Caco-2 (cell line): Measurements from ENCODE around the gene GSDMA. TPM values are rescaled to one million over a fixed set of nuclear protein-coding genes. Genes with fewer than 3 reads are reported as not detected.
"Not testable (repeated sequence)": the region's sequence is repeated elsewhere in the genome, so short reads cannot be mapped to it uniquely, and the experiment has no call there.

Source experiments
- BruUV-seq: library from RNA; stranded (reverse); fragments of 400-500 nt; replicated peaks from 2 replicates; lab custom pipeline; 2021; lab: Mats Ljungman, UMichigan
- CTCF ChIA-PET: fragments of 300-600 bp; sonication (Branson Sonifier 250); formaldehyde crosslinking; loops from one replicate; lab custom pipeline; 2022; ENCODE audit warnings: antibody characterized with exemption; lab: Charles Lee
- POLR2A ChIA-PET: fragments of 300-600 bp; sonication (Branson Sonifier 250); formaldehyde crosslinking; loops from one replicate; lab custom pipeline; 2022; ENCODE audit warnings: antibody characterized with exemption; lab: Charles Lee
- DNase-seq, 2 experiments: peaks; one replicate each; pipeline versions ENCODE4 v3.0.0 to v3.0.0-alpha.2; 2020 to 2022
- H3K27me3 ChIP-seq: replicated peaks from 2 replicates; pipeline ENCODE4 v1.6.0; 2011; ENCODE audit warnings: low read length; ENCODE audit not compliant: control insufficient read depth, insufficient read depth
- H3K36me3 ChIP-seq: 2 replicates; pipeline ENCODE4 v1.5.1; 2011; ENCODE audit warnings: low read length; ENCODE audit not compliant: control insufficient read depth, insufficient read depth
- H3K4me1 ChIP-seq: fragments of 250-450 bp; sonication (Bioruptor Pico); 2 replicates; pipeline ENCODE4 v1.5.1; 2020; ENCODE audit warnings: mild to moderate bottlenecking
- H3K4me3 ChIP-seq: 2 replicates; pipeline ENCODE4 v1.5.1; 2011; ENCODE audit warnings: low read depth, mild to moderate bottlenecking, control low read depth, low read length
- H3K9me3 ChIP-seq: fragments of 250-450 bp; sonication (Bioruptor Pico); 2 replicates; pipeline ENCODE4 v1.5.1; 2020; ENCODE audit warnings: mild to moderate bottlenecking, moderate library complexity
- H3K27ac Mint-ChIP-seq: one replicate; pipeline ENCODE4 v1.8.0; 2022; ENCODE audit warnings: mixed read lengths; ENCODE audit not compliant: unreplicated experiment
- H3K27me3 Mint-ChIP-seq: one replicate; pipeline ENCODE4 v1.8.0; 2022; ENCODE audit warnings: mixed read lengths; ENCODE audit not compliant: insufficient read depth, unreplicated experiment
- H3K36me3 Mint-ChIP-seq: one replicate; pipeline ENCODE4 v1.8.0; 2022; ENCODE audit warnings: mild to moderate bottlenecking, mixed read lengths; ENCODE audit not compliant: insufficient read depth, unreplicated experiment
- H3K4me1 Mint-ChIP-seq: one replicate; pipeline ENCODE4 v1.8.0; 2022; ENCODE audit warnings: low read depth, mixed read lengths; ENCODE audit not compliant: unreplicated experiment
- H3K4me3 Mint-ChIP-seq: one replicate; pipeline ENCODE4 v1.8.0; 2022; ENCODE audit warnings: mild to moderate bottlenecking, moderate library complexity, mixed read lengths; ENCODE audit not compliant: unreplicated experiment
- H3K9me3 Mint-ChIP-seq: one replicate; pipeline ENCODE4 v1.8.0; 2022; ENCODE audit warnings: mixed read lengths; ENCODE audit not compliant: unreplicated experiment
- CTCF ChIP-seq, 2 experiments: fragments of 200-600 bp in 1 of 2; IDR thresholded peaks; 1 replicate in 1 of 2; 2 replicates in 1 of 2; pipeline versions ENCODE4 v1.5.1 to v1.8.0; 2011 to 2022; ENCODE audit warnings: antibody characterized with exemption in 1 of 2, control low read depth in 1 of 2, inconsistent platforms in 1 of 2, low read depth in 1 of 2, low read length in 1 of 2, mild to moderate bottlenecking in 1 of 2, moderate library complexity in 1 of 2; ENCODE audit not compliant: insufficient read depth in 1 of 2, severe bottlenecking in 1 of 2, unreplicated experiment in 1 of 2
- intact Hi-C: fragments of 100-400 bp; cut with micrococcal nuclease; formaldehyde crosslinking; loops from one replicate; pipeline ENCODE4 v1.10.0; 2022; ENCODE audit not compliant: unreplicated experiment
- total RNA-seq: library from RNA; stranded (reverse); gene quantifications from 2 replicates; pipeline ENCODE4 v1.2.3, GENCODE V29; 2022

The GSDMA gene
- total RNA-seq, 1 experiment from 2014 or later, result not detected

- intact Hi-C loops, result no loop called here
- CTCF ChIA-PET, result interaction anchor here (0.6 kb wide), 2 partner anchors 329 to 647 kb away, joined by 3 to 4 read pairs; no protein-coding TSS in a partner anchor
- H3K27me3 Mint-ChIP-seq, result no peaks in the 10 kb centered on the region
These were observed 34.7 kb downstream of the GSDMA start for GRCh38 chr17:39997543-39997942.

GRCh38 chr17:39999067-39999466 lies 36.3 kb downstream of the GSDMA start:
- Histone ChIP-seq H3K4me3 (no peak overlapping the region), H3K4me1 (no peaks in the 10 kb centered on the region), H3K27me3 (no peaks in the 10 kb centered on the region), H3K36me3 (no peaks in the 10 kb centered on the region), H3K9me3 (no peaks in the 10 kb centered on the region)
- H3K27ac Mint-ChIP-seq, result no peak overlapping the region
- no peak for DNase-seq
- no peaks in the 10 kb centered on the region for H3K4me1 Mint-ChIP-seq
- intact Hi-C loops, result no loop called here
- no peak for TF ChIP-seq CTCF (IDR thresholded peaks at IDR 0.05; ENCODE audit: insufficient read depth in 1 of 2, low read depth in 1 of 2, low read length in 1 of 2, severe bottlenecking in 1 of 2, unreplicated experiment in 1 of 2)
- H3K4me3 Mint-ChIP-seq, result no peak overlapping the region
- H3K36me3 Mint-ChIP-seq, result peaks cover 36% of the 10 kb centered on the region
- no peaks in the 10 kb centered on the region for H3K9me3 Mint-ChIP-seq
- H3K27me3 Mint-ChIP-seq, result no peaks in the 10 kb centered on the region
- BruUV-seq, result no TSS peak
- ChIA-PET POLR2A (no interaction called here), CTCF (no interaction called here)

More at GRCh38 chr17:39997543-39997942, 34.7 kb downstream of the GSDMA start:
- no peaks in the 10 kb centered on the region for H3K27me3 ChIP-seq
- Mint-ChIP-seq H3K4me3 (no peak overlapping the region), H3K27ac (no peak overlapping the region), H3K9me3 (no peaks in the 10 kb centered on the region), H3K4me1 (no peaks in the 10 kb centered on the region), H3K36me3 (peaks cover 51% of the 10 kb centered on the region)
- H3K36me3 ChIP-seq, result no peaks in the 10 kb centered on the region; the same call in 1 of the 2 replicates
- no peaks in the 10 kb centered on the region for H3K9me3 ChIP-seq
- H3K4me3 ChIP-seq, result no peak overlapping the region
- TSS peak; percentile 58 for BruUV-seq
- H3K4me1 ChIP-seq, result no peaks in the 10 kb centered on the region
- no peak for TF ChIP-seq CTCF (IDR thresholded peaks at IDR 0.05; ENCODE audit: insufficient read depth in 1 of 2, low read depth in 1 of 2, low read length in 1 of 2, severe bottlenecking in 1 of 2, unreplicated experiment in 1 of 2)
- POLR2A ChIA-PET, result no interaction called here
- DNase-seq, result no peak

DNA sequence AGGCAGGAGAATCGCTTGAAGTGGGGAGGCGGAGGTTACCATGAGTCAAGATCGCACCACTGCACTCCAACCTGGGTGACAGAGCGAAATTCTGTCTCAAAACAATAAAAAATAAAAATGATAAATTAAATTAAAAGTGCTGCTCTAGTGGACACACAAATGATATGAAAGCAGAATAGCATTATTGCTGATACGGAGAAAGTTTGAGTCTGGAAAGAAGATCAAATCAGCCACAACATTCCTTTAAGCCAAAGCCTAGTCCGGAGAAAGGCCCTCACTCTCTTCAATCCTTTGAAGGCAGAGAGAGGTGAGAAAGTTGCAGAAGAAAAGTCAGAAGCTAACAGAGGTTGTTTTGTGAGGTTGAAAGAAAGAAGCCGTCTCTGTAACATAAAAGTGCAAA lies 37.4 kb downstream of the GSDMA start:
- no peak overlapping the region for H3K4me3 Mint-ChIP-seq
- Histone ChIP-seq H3K4me3 (no peak overlapping the region), H3K36me3 (no peaks in the 10 kb centered on the region), H3K9me3 (0 out of 2 replicates have a peak, but pooled peaks cover 2% of the 10 kb centered on the region), H3K27me3 (no peaks in the 10 kb centered on the region), H3K4me1 (no peaks in the 10 kb centered on the region)
- DNase-seq, result no peak
- H3K27me3 Mint-ChIP-seq, result peaks cover 2% of the 10 kb centered on the region
- intact Hi-C loops, result no loop called here
- TF ChIP-seq CTCF (IDR thresholded peaks at IDR 0.05; ENCODE audit: insufficient read depth in 1 of 2, low read depth in 1 of 2, low read length in 1 of 2, severe bottlenecking in 1 of 2, unreplicated experiment in 1 of 2), result no peak
- CTCF ChIA-PET, result no interaction called here
- no peak overlapping the region for H3K27ac Mint-ChIP-seq
- H3K36me3 Mint-ChIP-seq, result peaks cover 26% of the 10 kb centered on the region
- BruUV-seq, result no TSS peak
- POLR2A ChIA-PET, result interaction anchor here (1.3 kb wide), 1 partner anchor 113 kb away, joined by 3 read pairs; no protein-coding TSS in a partner anchor
- H3K4me1 Mint-ChIP-seq, result no peaks in the 10 kb centered on the region
- no peaks in the 10 kb centered on the region for H3K9me3 Mint-ChIP-seq

DNA sequence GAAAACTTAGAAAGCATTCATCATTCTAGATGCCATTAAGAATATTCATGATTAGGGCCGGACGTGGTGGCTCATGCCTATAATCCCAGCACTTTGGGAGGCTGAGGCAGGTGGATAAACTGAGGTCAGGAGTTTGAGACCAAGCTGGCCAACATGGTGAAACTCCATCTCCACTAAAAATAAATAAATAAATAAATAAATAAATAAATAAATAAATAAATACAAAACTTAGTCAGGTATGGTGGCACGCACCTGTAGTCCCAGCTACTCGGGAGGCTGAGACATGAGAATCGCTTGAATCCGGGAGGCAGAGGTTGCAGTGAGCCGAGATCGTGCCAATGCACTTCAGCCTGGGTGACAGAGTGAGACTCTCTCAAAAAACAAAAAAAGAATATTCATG lies 38.5 kb downstream of the GSDMA start:
- H3K27ac Mint-ChIP-seq, H3K27me3 Mint-ChIP-seq, POLR2A ChIA-PET, intact Hi-C loops, DNase-seq, H3K36me3 ChIP-seq, H3K4me3 Mint-ChIP-seq, H3K9me3 ChIP-seq, H3K4me1 Mint-ChIP-seq, H3K4me3 ChIP-seq, H3K9me3 Mint-ChIP-seq, H3K27me3 ChIP-seq, CTCF ChIA-PET, BruUV-seq, H3K4me1 ChIP-seq: not testable (repeated sequence)
- H3K36me3 Mint-ChIP-seq, result peaks cover 16% of the 10 kb centered on the region
